HepG2 (cell line): ENCODE measurements around the gene ADARB1.
A peak's percentile ranks its signal among the peaks of the same experiment; 100 is the strongest.

ENCODE experiments used
- FOXK2 ChIP-seq: fragments of 450-650 bp; IDR thresholded peaks from 2 replicates; pipeline ENCODE4 v1.6.1; 2016
- MYNN ChIP-seq: sonication (generic); formaldehyde crosslinking; IDR thresholded peaks from 2 replicates; pipeline ENCODE4 v1.4.0; 2020; ENCODE audit warnings: mild to moderate bottlenecking, low read depth, missing genetic modification reagents
- ZNF224 ChIP-seq: sonication (generic); formaldehyde crosslinking; IDR thresholded peaks from 2 replicates; pipeline ENCODE4 v1.5.0; 2020; ENCODE audit warnings: mild to moderate bottlenecking, missing genetic modification reagents
- TF ChIP-seq, protein P1 (sequence below): sonication (generic); formaldehyde crosslinking; IDR thresholded peaks from 2 replicates; pipeline ENCODE4 v1.4.0; 2020; ENCODE audit warnings: mild to moderate bottlenecking, missing genetic modification reagents
- TF ChIP-seq, protein P2 (sequence below): sonication (generic); formaldehyde crosslinking; IDR thresholded peaks from 2 replicates; pipeline ENCODE4 v1.5.0; 2020; ENCODE audit warnings: mild to moderate bottlenecking, missing genetic modification reagents, moderate library complexity

DNA sequence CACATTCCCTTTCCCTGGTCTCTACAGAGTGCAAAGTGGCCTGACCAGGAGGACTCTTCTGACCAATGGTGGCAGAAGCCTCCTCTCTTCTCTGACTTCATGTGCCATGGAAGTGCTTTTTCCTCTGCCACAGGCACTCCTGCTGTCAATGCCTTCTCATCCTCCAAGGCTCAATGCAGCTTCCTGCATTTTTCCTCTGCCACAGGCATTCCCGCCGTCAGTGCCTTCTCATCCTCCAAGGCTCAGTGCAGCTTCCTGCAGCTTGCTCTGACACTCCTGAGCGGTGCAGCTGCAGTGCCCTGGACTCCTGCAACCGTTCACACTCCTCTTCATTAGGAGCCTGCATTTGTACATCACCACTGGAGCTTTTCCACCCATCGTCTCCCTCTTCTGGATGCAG is 4.7 kb upstream of the ADARB1 start:
- TF ChIP-seq ZNF224 (CRISPR knock-in tag) (no peak), MYNN (CRISPR knock-in tag) (no peak), FOXK2 (no peak)
- TF ChIP-seq, protein P1, sequence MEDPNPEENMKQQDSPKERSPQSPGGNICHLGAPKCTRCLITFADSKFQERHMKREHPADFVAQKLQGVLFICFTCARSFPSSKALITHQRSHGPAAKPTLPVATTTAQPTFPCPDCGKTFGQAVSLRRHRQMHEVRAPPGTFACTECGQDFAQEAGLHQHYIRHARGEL, result no peak
- TF ChIP-seq, protein P2, sequence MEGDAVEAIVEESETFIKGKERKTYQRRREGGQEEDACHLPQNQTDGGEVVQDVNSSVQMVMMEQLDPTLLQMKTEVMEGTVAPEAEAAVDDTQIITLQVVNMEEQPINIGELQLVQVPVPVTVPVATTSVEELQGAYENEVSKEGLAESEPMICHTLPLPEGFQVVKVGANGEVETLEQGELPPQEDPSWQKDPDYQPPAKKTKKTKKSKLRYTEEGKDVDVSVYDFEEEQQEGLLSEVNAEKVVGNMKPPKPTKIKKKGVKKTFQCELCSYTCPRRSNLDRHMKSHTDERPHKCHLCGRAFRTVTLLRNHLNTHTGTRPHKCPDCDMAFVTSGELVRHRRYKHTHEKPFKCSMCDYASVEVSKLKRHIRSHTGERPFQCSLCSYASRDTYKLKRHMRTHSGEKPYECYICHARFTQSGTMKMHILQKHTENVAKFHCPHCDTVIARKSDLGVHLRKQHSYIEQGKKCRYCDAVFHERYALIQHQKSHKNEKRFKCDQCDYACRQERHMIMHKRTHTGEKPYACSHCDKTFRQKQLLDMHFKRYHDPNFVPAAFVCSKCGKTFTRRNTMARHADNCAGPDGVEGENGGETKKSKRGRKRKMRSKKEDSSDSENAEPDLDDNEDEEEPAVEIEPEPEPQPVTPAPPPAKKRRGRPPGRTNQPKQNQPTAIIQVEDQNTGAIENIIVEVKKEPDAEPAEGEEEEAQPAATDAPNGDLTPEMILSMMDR (CRISPR knock-in tag), result 0 out of 2 replicates have a peak, but pooled peaks have one; percentile 9
